Stimulated activated effector memory CD8-positive, alpha-beta T cell treated with anti-CD3 and anti-CD28 coated beads, Interleukin-12 subunit alpha, Interleukin-12 subunit beta, amount 100 ng/mL, for 72 hours (primary cell): ENCODE results near the gene PCGF5.
"Not testable (repeated sequence)": the region's sequence is repeated elsewhere in the genome, so short reads cannot be mapped to it uniquely, and the experiment has no call there.

Experiments
- ATAC-seq: fragments of 150-1000 bp; cut with Tn5 transposase; 2 replicates; pipeline ENCODE4 v1.10.0; 2021
- DNase-seq, 2 donors: peaks; one replicate each; pipeline ENCODE4 v3.0.0; 2021 to 2022; ENCODE audit warnings: low spot score in 2 of 2
- H3K27ac Mint-ChIP-seq: one replicate; pipeline ENCODE4 v1.8.0; 2022; ENCODE audit warnings: mild to moderate bottlenecking, mixed read lengths
- H3K36me3 Mint-ChIP-seq: one replicate; pipeline ENCODE4 v1.8.0; 2022; ENCODE audit warnings: mild to moderate bottlenecking, mixed read lengths
- H3K4me1 Mint-ChIP-seq: one replicate; pipeline ENCODE4 v1.8.0; 2022; ENCODE audit warnings: mixed read lengths
- H3K4me3 Mint-ChIP-seq: one replicate; pipeline ENCODE4 v1.8.0; 2022; ENCODE audit warnings: mild to moderate bottlenecking, mixed read lengths
- H3K9me3 Mint-ChIP-seq: one replicate; pipeline ENCODE4 v1.8.0; 2022; ENCODE audit warnings: mixed read lengths

Gene PCGF5

GRCh38 chr10:91229683-91230082 is 9.2 kb downstream of the PCGF5 start:
- Mint-ChIP-seq H3K4me1 (peaks cover 33% of the 10 kb centered on the region), H3K27ac (no peak overlapping the region), H3K36me3 (peaks cover 10% of the 10 kb centered on the region), H3K9me3 (no peaks in the 10 kb centered on the region), H3K4me3 (no peak overlapping the region)
- ATAC-seq (no peak), DNase-seq (no peak)

GRCh38 chr10:91238191-91238590 is 17.7 kb downstream of the PCGF5 start:
- Mint-ChIP-seq H3K9me3 (no peaks in the 10 kb centered on the region), H3K4me3 (no peak overlapping the region), H3K4me1 (peaks cover 28% of the 10 kb centered on the region), H3K27ac (no peak overlapping the region), H3K36me3 (no peaks in the 10 kb centered on the region)
- ATAC-seq (no peak), DNase-seq (no peak)

- Mint-ChIP-seq H3K36me3 (no peaks in the 10 kb centered on the region), H3K27ac (no peak overlapping the region), H3K4me3 (no peak overlapping the region), H3K9me3 (no peaks in the 10 kb centered on the region), H3K4me1 (peaks cover 17% of the 10 kb centered on the region)
- ATAC-seq, result no peak
- no peak for DNase-seq
These were observed 19.3 kb downstream of the PCGF5 start for GRCh38 chr10:91239789-91240188.

GRCh38 chr10:91242940-91243339 is 22.5 kb downstream of the PCGF5 start:
- no peaks in the 10 kb centered on the region for H3K9me3 Mint-ChIP-seq
- no peaks in the 10 kb centered on the region for H3K36me3 Mint-ChIP-seq
- ATAC-seq (peak; percentile 64), DNase-seq (no peak)
- H3K4me3 Mint-ChIP-seq, result no peak overlapping the region
- H3K27ac Mint-ChIP-seq, result peak overlapping the region; percentile 18
- peaks cover 17% of the 10 kb centered on the region for H3K4me1 Mint-ChIP-seq

- no peak for DNase-seq
- no peak overlapping the region for H3K27ac Mint-ChIP-seq
- ATAC-seq, result peak; percentile 43
- H3K4me3 Mint-ChIP-seq, result no peak overlapping the region
- H3K4me1 Mint-ChIP-seq, result peaks cover 6% of the 10 kb centered on the region
- peaks cover 21% of the 10 kb centered on the region for H3K36me3 Mint-ChIP-seq
- no peaks in the 10 kb centered on the region for H3K9me3 Mint-ChIP-seq
These were observed 27.1 kb downstream of the PCGF5 start for GRCh38 chr10:91247360-91248111.

GRCh38 chr10:91249700-91250099 is 29.2 kb downstream of the PCGF5 start:
- ATAC-seq (no peak), DNase-seq (no peak)
- no peaks in the 10 kb centered on the region for H3K4me1 Mint-ChIP-seq
- no peaks in the 10 kb centered on the region for H3K9me3 Mint-ChIP-seq
- no peak overlapping the region for H3K27ac Mint-ChIP-seq
- peaks cover 43% of the 10 kb centered on the region for H3K36me3 Mint-ChIP-seq
- H3K4me3 Mint-ChIP-seq, result no peak overlapping the region

GRCh38 chr10:91250341-91250740 is 29.9 kb downstream of the PCGF5 start:
- Mint-ChIP-seq H3K4me3 (no peak overlapping the region), H3K9me3 (no peaks in the 10 kb centered on the region), H3K4me1 (no peaks in the 10 kb centered on the region), H3K36me3 (peaks cover 48% of the 10 kb centered on the region), H3K27ac (no peak overlapping the region)
- no peak for DNase-seq
- ATAC-seq, result peak; percentile 74

GRCh38 chr10:91251430-91252056 is 31.1 kb downstream of the PCGF5 start:
- Mint-ChIP-seq H3K4me1 (no peaks in the 10 kb centered on the region), H3K27ac (no peak overlapping the region)
- ATAC-seq, result peak; percentile 65

GRCh38 chr10:91253300-91253699 is 32.8 kb downstream of the PCGF5 start:
- no peaks in the 10 kb centered on the region for H3K9me3 Mint-ChIP-seq
- no peaks in the 10 kb centered on the region for H3K4me1 Mint-ChIP-seq
- H3K27ac Mint-ChIP-seq, result no peak overlapping the region
- no peak for ATAC-seq
- peaks cover 76% of the 10 kb centered on the region for H3K36me3 Mint-ChIP-seq
- DNase-seq, result no peak
- no peak overlapping the region for H3K4me3 Mint-ChIP-seq

More at GRCh38 chr10:91251430-91252056, 31.1 kb downstream of the PCGF5 start:
- Mint-ChIP-seq H3K9me3 (no peaks in the 10 kb centered on the region), H3K4me3 (no peak overlapping the region), H3K36me3 (peaks cover 58% of the 10 kb centered on the region)
- no peak for DNase-seq

- no peak for ATAC-seq
- Mint-ChIP-seq H3K9me3 (no peaks in the 10 kb centered on the region), H3K4me1 (no peaks in the 10 kb centered on the region), H3K36me3 (peaks cover 92% of the 10 kb centered on the region), H3K27ac (no peak overlapping the region), H3K4me3 (no peak overlapping the region)
- no peak for DNase-seq
These were observed 36.8 kb downstream of the PCGF5 start for GRCh38 chr10:91257310-91257709.

GRCh38 chr10:91260417-91260816 is 40.0 kb downstream of the PCGF5 start:
- not testable (repeated sequence) for DNase-seq, H3K4me1 Mint-ChIP-seq, H3K9me3 Mint-ChIP-seq, H3K27ac Mint-ChIP-seq, H3K4me3 Mint-ChIP-seq, ATAC-seq
- peaks cover 90% of the 10 kb centered on the region for H3K36me3 Mint-ChIP-seq

GRCh38 chr10:91271886-91272285 is 51.4 kb downstream of the PCGF5 start:
- Mint-ChIP-seq H3K27ac (no peak overlapping the region), H3K4me1 (no peaks in the 10 kb centered on the region), H3K4me3 (no peak overlapping the region), H3K36me3 (peaks cover 72% of the 10 kb centered on the region), H3K9me3 (no peaks in the 10 kb centered on the region)
- ATAC-seq, result no peak
- DNase-seq, result no peak

GRCh38 chr10:91284486-91285090 is 64.1 kb downstream of the PCGF5 start:
- Mint-ChIP-seq H3K36me3 (peaks cover 12% of the 10 kb centered on the region), H3K9me3 (no peaks in the 10 kb centered on the region), H3K27ac (no peak overlapping the region), H3K4me3 (no peak overlapping the region), H3K4me1 (no peaks in the 10 kb centered on the region)
- DNase-seq (no peak), ATAC-seq (no peak)

GRCh38 chr10:91286572-91286971 is 66.1 kb downstream of the PCGF5 start:
- ATAC-seq (no peak), DNase-seq (no peak)
- Mint-ChIP-seq H3K4me3 (no peak overlapping the region), H3K4me1 (no peaks in the 10 kb centered on the region), H3K36me3 (peaks cover 3% of the 10 kb centered on the region), H3K27ac (no peak overlapping the region), H3K9me3 (no peaks in the 10 kb centered on the region)

GRCh38 chr10:91287276-91287675 is 66.8 kb downstream of the PCGF5 start:
- no peaks in the 10 kb centered on the region for H3K9me3 Mint-ChIP-seq
- DNase-seq (no peak), ATAC-seq (peak; percentile 50)
- no peak overlapping the region for H3K4me3 Mint-ChIP-seq
- no peak overlapping the region for H3K27ac Mint-ChIP-seq
- no peaks in the 10 kb centered on the region for H3K4me1 Mint-ChIP-seq
- H3K36me3 Mint-ChIP-seq, result no peaks in the 10 kb centered on the region

- Mint-ChIP-seq H3K9me3 (no peaks in the 10 kb centered on the region), H3K27ac (peak overlapping the region; percentile 15), H3K4me3 (no peak overlapping the region), H3K36me3 (no peaks in the 10 kb centered on the region), H3K4me1 (no peaks in the 10 kb centered on the region)
- ATAC-seq, result no peak
- DNase-seq, result no peak
These were observed 67.4 kb downstream of the PCGF5 start for GRCh38 chr10:91287912-91288311.
